Measurements from ENCODE around the gene DRD3. TPM values are rescaled to one million over a fixed set of nuclear protein-coding genes. Genes with fewer than 3 reads are reported as not detected.

DRD3 gene
- total and polyA plus RNA-seq, 8 donors: not detected

DNA sequence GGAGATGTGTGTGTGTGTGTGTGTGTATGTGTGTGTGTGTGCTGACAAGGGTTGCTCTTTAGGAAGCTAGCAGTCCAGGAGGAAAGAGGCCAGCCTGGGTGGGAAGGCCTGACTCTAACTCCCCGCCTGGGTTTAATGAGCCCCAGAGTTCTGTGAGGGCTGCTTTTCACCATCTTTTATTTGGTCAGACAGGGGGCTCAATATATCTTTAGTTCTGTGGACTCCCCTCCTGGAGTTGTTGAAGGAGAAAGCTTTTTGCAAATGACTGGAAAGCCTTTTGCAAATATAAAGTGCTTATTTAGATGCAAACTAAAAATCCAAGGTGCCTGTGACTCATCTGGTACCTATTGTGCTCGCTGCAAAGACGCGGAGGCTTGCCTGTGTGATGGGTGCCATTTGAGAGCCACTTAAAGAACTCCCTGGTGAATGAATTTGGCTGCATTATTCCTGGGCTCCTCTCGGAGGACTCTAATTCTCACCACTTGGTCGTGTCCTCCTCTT, 24.5 kb downstream of the DRD3 start:
- Histone ChIP-seq H3K4me3 (no peak overlapping the region), H3K27ac (no peak overlapping the region), H3K36me3 (no peaks in the 10 kb centered on the region), H3K27me3 (no peaks in the 10 kb centered on the region), H3K4me1 (no peaks in the 10 kb centered on the region), H3K9me3 (no peaks in the 10 kb centered on the region)
- TF ChIP-seq CTCF (IDR thresholded peaks at IDR 0.05): no peak
- WGBS, 2 donors: 75 to 81% methylated on average over 6 of the region's 6 CpGs
- DNase-seq: no peak
- ATAC-seq: no peak
- FAIRE-seq: no peak
- intact Hi-C loops (cut with DNase I): no loop called here

DNA sequence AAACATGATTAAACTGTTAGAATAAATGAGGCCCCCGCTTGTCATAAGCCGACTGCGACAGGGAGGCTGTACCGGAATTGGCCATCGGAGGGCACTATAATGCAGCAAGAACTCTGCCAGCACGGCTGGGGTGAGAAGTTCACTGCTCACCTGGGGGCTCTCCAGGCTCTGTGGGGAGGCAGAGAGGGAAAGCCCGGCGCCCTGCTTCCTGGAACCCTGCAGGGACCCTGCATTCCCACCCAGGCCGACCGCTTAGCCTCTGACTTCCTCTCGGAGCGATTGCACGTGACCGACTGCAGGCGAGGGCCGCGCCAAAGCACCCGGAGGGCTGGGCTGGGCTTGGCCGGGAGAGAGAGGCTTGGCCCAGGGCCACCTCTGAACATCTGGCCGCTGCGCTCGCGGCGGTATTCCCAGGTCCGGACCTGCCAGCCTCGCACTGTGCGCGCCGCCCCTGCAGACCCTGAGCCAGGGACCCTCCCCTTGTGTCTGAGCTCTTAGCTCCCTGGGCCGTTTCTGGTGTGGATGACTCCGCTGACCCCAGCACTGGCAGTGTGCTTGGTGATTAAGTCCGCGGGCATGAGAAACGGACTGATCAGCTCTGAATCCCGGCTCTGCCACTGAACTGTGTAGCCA, 26.2 kb downstream of the DRD3 start:
- Histone ChIP-seq H3K9me3 (no peaks in the 10 kb centered on the region), H3K27ac (no peak overlapping the region), H3K27me3 (no peaks in the 10 kb centered on the region), H3K4me1 (no peaks in the 10 kb centered on the region), H3K36me3 (no peaks in the 10 kb centered on the region), H3K4me3 (peak overlapping the region; percentile 8 to 47 (median 34))
- FAIRE-seq (no peak), DNase-seq (peak; percentile 59 to 91 (median 78)), ATAC-seq (peak; percentile 91 to 98 (median 96))
- WGBS, 2 donors: 1 to 2% methylated on average over 33 to 35 of the region's 35 CpGs
- peak; percentile 69 to 88 (median 78) for TF ChIP-seq CTCF (IDR thresholded peaks at IDR 0.05)
- intact Hi-C loops (cut with DNase I): no loop called here

- TF ChIP-seq CTCF (IDR thresholded peaks at IDR 0.05): no peak
- intact Hi-C loops (cut with DNase I): no loop called here
- ATAC-seq (no peak), FAIRE-seq (no peak), DNase-seq (no peak)
- no peak overlapping the region for H3K27ac ChIP-seq
- no peaks in the 10 kb centered on the region for H3K36me3 ChIP-seq
- H3K27me3 ChIP-seq: no peaks in the 10 kb centered on the region
- H3K4me3 ChIP-seq: no peak overlapping the region
- H3K9me3 ChIP-seq: no peaks in the 10 kb centered on the region
- H3K4me1 ChIP-seq: no peaks in the 10 kb centered on the region
- 75 to 76% methylated on average over 3 of the region's 3 CpGs for WGBS, 2 donors
Observed at GRCh38 chr3:114151091-114151490, 27.8 kb downstream of the DRD3 start.

DNA sequence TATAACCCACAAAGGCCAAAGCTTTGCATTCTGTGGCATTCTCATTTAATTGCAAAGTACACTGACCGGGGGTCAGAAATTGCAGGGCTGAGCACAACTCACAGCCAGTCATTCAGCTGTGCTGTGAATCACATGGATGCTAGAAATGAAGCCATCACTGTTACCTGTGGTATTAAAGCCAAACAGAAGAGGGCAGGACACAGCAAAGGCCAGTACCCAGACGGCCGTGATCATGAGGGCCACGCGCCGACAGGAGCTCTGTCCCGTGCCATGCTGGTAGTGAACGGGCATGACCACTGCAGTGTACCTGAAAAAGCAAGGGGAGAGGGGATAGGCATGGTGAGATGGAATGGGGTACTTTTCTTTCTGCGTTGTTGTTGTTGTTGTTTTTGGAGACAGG, 31.6 kb downstream of the DRD3 start:
- TF ChIP-seq CTCF (IDR thresholded peaks at IDR 0.05): no peak
- FAIRE-seq: no peak
- WGBS, 2 donors: 74 to 85% methylated on average over 9 of the region's 9 CpGs

More for the DNA sequence above, 31.6 kb downstream of the DRD3 start:
- intact Hi-C loops (cut with DNase I): no loop called here
- Histone ChIP-seq H3K4me1 (peaks cover 0 to 8% (median 0%) of the 10 kb centered on the region in 3 donors), H3K27me3 (no peaks in the 10 kb centered on the region), H3K36me3 (no peaks in the 10 kb centered on the region), H3K27ac (no peak overlapping the region), H3K4me3 (no peak overlapping the region), H3K9me3 (no peaks in the 10 kb centered on the region)
- DNase-seq: no peak
- ATAC-seq: no peak
